Esophagus muscularis mucosa (tissue), 3 donors: ENCODE measurements around the gene AFF2.

Source experiments
- CTCF ChIP-seq, 3 experiments: fragments of 200-600 bp in 2 of 3; fragments of 450-650 bp in 1 of 3; sonication (generic) in 2 of 3; IDR thresholded peaks; one replicate each; pipeline ENCODE4 v1.5.1; 2017 to 2019; ENCODE audit warnings: antibody characterized with exemption in 3 of 3, mild to moderate bottlenecking in 2 of 3, moderate library complexity in 1 of 3
- EP300 ChIP-seq: sonication (generic); formaldehyde crosslinking; IDR thresholded peaks from one replicate; pipeline ENCODE4 v1.6.1; 2017; ENCODE audit warnings: antibody characterized with exemption

DNA sequence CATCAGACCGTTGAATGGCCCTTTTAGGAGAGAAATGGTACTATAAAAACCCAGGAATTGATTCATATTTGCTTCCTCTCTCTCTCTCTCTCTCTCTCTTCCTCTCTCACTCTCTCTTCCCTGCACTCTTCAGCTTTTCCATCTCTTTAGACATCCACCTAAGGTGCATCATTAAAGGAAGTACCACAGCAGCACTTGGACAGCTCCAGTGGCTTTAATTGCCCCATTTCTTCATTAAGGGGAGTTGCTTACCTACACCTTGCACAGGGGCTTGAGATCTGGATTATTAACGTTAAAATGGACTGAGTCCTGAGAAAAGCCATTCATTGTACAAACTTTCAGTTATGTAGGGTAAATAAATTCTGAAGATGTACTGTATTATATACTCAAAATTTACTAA is 323.6 kb downstream of the AFF2 start:
- TF ChIP-seq CTCF (IDR thresholded peaks at IDR 0.05) (no peak), EP300 (no peak)
